SJCRH30 (cell line): Measurements from ENCODE around the gene ENGASE. TPM values are rescaled to one million over a fixed set of nuclear protein-coding genes. Genes with fewer than 3 reads are reported as not detected.

ENCODE experiments used
- DNase-seq, 2 experiments: peaks; one replicate each; pipeline ENCODE4 v3.0.0-alpha.2; 2015 to 2020
- H3K27ac ChIP-seq: fragments of 250-450 bp; sonication (Bioruptor Pico); 2 replicates; pipeline ENCODE4 v1.5.1; 2020; ENCODE audit warnings: mild to moderate bottlenecking, moderate library complexity
- H3K27me3 ChIP-seq: fragments of 250-450 bp; sonication (Bioruptor Pico); 2 replicates; pipeline ENCODE4 v1.5.1; 2020; ENCODE audit warnings: mild to moderate bottlenecking, moderate library complexity
- H3K36me3 ChIP-seq: fragments of 250-450 bp; sonication (Bioruptor Pico); 2 replicates; pipeline ENCODE4 v1.5.1; 2020; ENCODE audit warnings: mild to moderate bottlenecking, moderate library complexity
- H3K4me1 ChIP-seq: fragments of 250-450 bp; sonication (Bioruptor Pico); 2 replicates; pipeline ENCODE4 v1.5.1; 2020; ENCODE audit warnings: mild to moderate bottlenecking, moderate library complexity
- H3K4me3 ChIP-seq: fragments of 250-450 bp; sonication (Bioruptor Pico); 2 replicates; pipeline ENCODE4 v1.5.1; 2020; ENCODE audit warnings: mild to moderate bottlenecking, moderate library complexity
- H3K9me3 ChIP-seq: fragments of 250-450 bp; sonication (Bioruptor Pico); replicated peaks from 2 replicates; pipeline ENCODE4 v1.5.1; 2020; ENCODE audit warnings: mild to moderate bottlenecking, moderate library complexity
- total RNA-seq: library from RNA; depleted of rRNA; stranded (reverse); fragments of >200 nt; shearing (Covaris generic); gene quantifications from 2 replicates; pipeline ENCODE4 v1.2.3, GENCODE V29; 2014; rRNA removed

ENGASE gene
- total RNA-seq, 1 experiment from 2014 or later, result 82.5 TPM

- Histone ChIP-seq H3K36me3 (no peaks in the 10 kb centered on the region), H3K4me1 (no peaks in the 10 kb centered on the region), H3K27ac (no peak overlapping the region), H3K27me3 (peaks cover 82% of the 10 kb centered on the region), H3K4me3 (no peak overlapping the region), H3K9me3 (no peaks in the 10 kb centered on the region)
- no peak for DNase-seq
Measured at GRCh38 chr17:79130536-79131273, 56.1 kb downstream of the ENGASE start.

GRCh38 chr17:79131274-79131635 is 56.6 kb downstream of the ENGASE start:
- Histone ChIP-seq H3K9me3 (no peaks in the 10 kb centered on the region), H3K27me3 (peaks cover 82% of the 10 kb centered on the region), H3K4me3 (no peak overlapping the region), H3K4me1 (no peaks in the 10 kb centered on the region), H3K36me3 (no peaks in the 10 kb centered on the region), H3K27ac (no peak overlapping the region)
- no peak for DNase-seq

- peaks cover 82% of the 10 kb centered on the region for H3K27me3 ChIP-seq
Measured at GRCh38 chr17:79131701-79132100, 57.1 kb downstream of the ENGASE start.

GRCh38 chr17:79132271-79133064 is 57.8 kb downstream of the ENGASE start:
- no peaks in the 10 kb centered on the region for H3K36me3 ChIP-seq
- no peak overlapping the region for H3K4me3 ChIP-seq
- no peaks in the 10 kb centered on the region for H3K9me3 ChIP-seq
- DNase-seq, result no peak
- H3K4me1 ChIP-seq, result no peaks in the 10 kb centered on the region
- H3K27ac ChIP-seq, result no peak overlapping the region
- H3K27me3 ChIP-seq, result peaks cover 82% of the 10 kb centered on the region

More at GRCh38 chr17:79131701-79132100, 57.1 kb downstream of the ENGASE start:
- no peaks in the 10 kb centered on the region for H3K36me3 ChIP-seq
- no peak for DNase-seq
- H3K27ac ChIP-seq, result no peak overlapping the region
- no peaks in the 10 kb centered on the region for H3K9me3 ChIP-seq
- no peak overlapping the region for H3K4me3 ChIP-seq
- H3K4me1 ChIP-seq, result no peaks in the 10 kb centered on the region

GRCh38 chr17:79133214-79133613 is 58.6 kb downstream of the ENGASE start:
- Histone ChIP-seq H3K4me3 (no peak overlapping the region), H3K36me3 (no peaks in the 10 kb centered on the region), H3K27ac (no peak overlapping the region), H3K27me3 (peaks cover 75% of the 10 kb centered on the region), H3K9me3 (no peaks in the 10 kb centered on the region), H3K4me1 (no peaks in the 10 kb centered on the region)
- no peak for DNase-seq

GRCh38 chr17:79133985-79134384 is 59.4 kb downstream of the ENGASE start:
- no peaks in the 10 kb centered on the region for H3K9me3 ChIP-seq
- no peaks in the 10 kb centered on the region for H3K36me3 ChIP-seq
- no peaks in the 10 kb centered on the region for H3K4me1 ChIP-seq
- no peak overlapping the region for H3K4me3 ChIP-seq
- DNase-seq, result no peak
- H3K27ac ChIP-seq, result no peak overlapping the region
- H3K27me3 ChIP-seq, result peaks cover 68% of the 10 kb centered on the region

- H3K4me1 ChIP-seq, result no peaks in the 10 kb centered on the region
- peaks cover 70% of the 10 kb centered on the region for H3K27me3 ChIP-seq
- no peaks in the 10 kb centered on the region for H3K9me3 ChIP-seq
- H3K4me3 ChIP-seq, result no peak overlapping the region
- DNase-seq, result no peak
- no peak overlapping the region for H3K27ac ChIP-seq
- H3K36me3 ChIP-seq, result no peaks in the 10 kb centered on the region
Measured at GRCh38 chr17:79135011-79135410, 60.4 kb downstream of the ENGASE start.

GRCh38 chr17:79135628-79136405 is 61.2 kb downstream of the ENGASE start:
- Histone ChIP-seq H3K36me3 (no peaks in the 10 kb centered on the region), H3K27me3 (peaks cover 73% of the 10 kb centered on the region), H3K9me3 (no peaks in the 10 kb centered on the region), H3K27ac (no peak overlapping the region), H3K4me1 (no peaks in the 10 kb centered on the region), H3K4me3 (no peak overlapping the region)
- no peak for DNase-seq

Other genes starting within 250 kb of the ENGASE start
- gene USP36, start 234.0 kb upstream of the ENGASE start, total RNA-seq, result 42.8 and 48.2 TPM in 2 replicates
- gene CEP295NL, start 171.6 kb upstream of the ENGASE start, total RNA-seq, result 1.3 TPM in 2 replicates
- 65.6 and 66.9 TPM in 2 replicates for gene TIMP2, start 149.4 kb upstream of the ENGASE start, total RNA-seq
- 140 and 142 TPM in 2 replicates for gene LGALS3BP, start 94.9 kb upstream of the ENGASE start, total RNA-seq
- gene CANT1, start 65.1 kb upstream of the ENGASE start, total RNA-seq, result 89.0 and 98.6 TPM in 2 replicates
- 45.7 and 48.3 TPM in 2 replicates for gene C1QTNF1, start 50.7 kb upstream of the ENGASE start, total RNA-seq